ENCODE results near the gene SMIM33.

GRCh38 chr5:139443831-139444453 lies 26.9 kb upstream of the SMIM33 start:
- TF ChIP-seq, protein P1, sequence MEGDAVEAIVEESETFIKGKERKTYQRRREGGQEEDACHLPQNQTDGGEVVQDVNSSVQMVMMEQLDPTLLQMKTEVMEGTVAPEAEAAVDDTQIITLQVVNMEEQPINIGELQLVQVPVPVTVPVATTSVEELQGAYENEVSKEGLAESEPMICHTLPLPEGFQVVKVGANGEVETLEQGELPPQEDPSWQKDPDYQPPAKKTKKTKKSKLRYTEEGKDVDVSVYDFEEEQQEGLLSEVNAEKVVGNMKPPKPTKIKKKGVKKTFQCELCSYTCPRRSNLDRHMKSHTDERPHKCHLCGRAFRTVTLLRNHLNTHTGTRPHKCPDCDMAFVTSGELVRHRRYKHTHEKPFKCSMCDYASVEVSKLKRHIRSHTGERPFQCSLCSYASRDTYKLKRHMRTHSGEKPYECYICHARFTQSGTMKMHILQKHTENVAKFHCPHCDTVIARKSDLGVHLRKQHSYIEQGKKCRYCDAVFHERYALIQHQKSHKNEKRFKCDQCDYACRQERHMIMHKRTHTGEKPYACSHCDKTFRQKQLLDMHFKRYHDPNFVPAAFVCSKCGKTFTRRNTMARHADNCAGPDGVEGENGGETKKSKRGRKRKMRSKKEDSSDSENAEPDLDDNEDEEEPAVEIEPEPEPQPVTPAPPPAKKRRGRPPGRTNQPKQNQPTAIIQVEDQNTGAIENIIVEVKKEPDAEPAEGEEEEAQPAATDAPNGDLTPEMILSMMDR (IDR thresholded peaks at IDR 0.05) = no peak
- no peak for TF ChIP-seq POLR2A (IDR thresholded peaks at IDR 0.05)
- TF ChIP-seq POLR2AphosphoS5 (IDR thresholded peaks at IDR 0.05) = no peak
- no peak for TF ChIP-seq EP300 (IDR thresholded peaks at IDR 0.05)
